Fibroblast of lung (primary cell): ENCODE measurements around the gene LFNG. TPM values are rescaled to one million over a fixed set of nuclear protein-coding genes. Genes with fewer than 3 reads are reported as not detected.
A peak's percentile ranks its signal among the peaks of the same experiment; 100 is the strongest.

Experiments
- DNase-seq, 2 donors: peaks; one replicate each; pipeline versions ENCODE4 v3.0.0 to v3.0.0-alpha.2; 2010; ENCODE audit warnings: low read depth in 2 of 2
- H2AFZ ChIP-seq: 2 replicates; pipeline ENCODE4 v1.5.1; 2012; ENCODE audit warnings: low read length, control low read depth, inconsistent platforms
- H3K27ac ChIP-seq: 2 replicates; pipeline ENCODE4 v1.5.1; 2011; ENCODE audit warnings: low read length, control low read depth; ENCODE audit not compliant: insufficient read depth
- H3K27me3 ChIP-seq: 2 replicates; pipeline ENCODE4 v1.5.1; 2011; ENCODE audit warnings: mild to moderate bottlenecking, low read length; ENCODE audit not compliant: control insufficient read depth, insufficient read depth
- H3K36me3 ChIP-seq: 2 replicates; pipeline ENCODE4 v1.5.1; 2011; ENCODE audit warnings: low read length; ENCODE audit not compliant: control insufficient read depth, insufficient read depth
- H3K4me1 ChIP-seq: 2 replicates; pipeline ENCODE4 v1.5.1; 2011; ENCODE audit warnings: low read length; ENCODE audit not compliant: control insufficient read depth, insufficient read depth; ENCODE audit errors: extremely low read depth
- H3K4me2 ChIP-seq: 2 replicates; pipeline ENCODE4 v1.5.1; 2011; ENCODE audit warnings: low read length, control low read depth; ENCODE audit not compliant: insufficient read depth; ENCODE audit errors: extremely low read depth
- H3K4me3 ChIP-seq, 4 experiments: fragments of 200-600 bp in 1 of 4; sonication (generic) in 1 of 4; replicated peaks in 1 of 4; 2 replicates each; pipeline ENCODE4 v1.5.1; 2011 to 2016; ENCODE audit warnings: low read length in 4 of 4, low read depth in 3 of 4, mild to moderate bottlenecking in 3 of 4, control low read depth in 2 of 4, inconsistent platforms in 1 of 4, mixed read lengths in 1 of 4; ENCODE audit not compliant: insufficient read depth in 1 of 4; ENCODE audit errors: control extremely low read depth in 1 of 4
- H3K79me2 ChIP-seq: 2 replicates; pipeline ENCODE4 v1.5.1; 2012; ENCODE audit warnings: mild to moderate bottlenecking, low read length, inconsistent platforms; ENCODE audit not compliant: control insufficient read depth, insufficient read depth
- H3K9ac ChIP-seq: 2 replicates; pipeline ENCODE4 v1.5.1; 2011; ENCODE audit warnings: mild to moderate bottlenecking, low read length, control low read depth; ENCODE audit not compliant: insufficient read depth
- H3K9me3 ChIP-seq: 2 replicates; pipeline ENCODE4 v1.5.1; 2012; ENCODE audit warnings: low read depth, low read length; ENCODE audit not compliant: control insufficient read depth, insufficient read depth
- H4K20me1 ChIP-seq: 2 replicates; pipeline ENCODE4 v1.5.1; 2011; ENCODE audit warnings: low read length; ENCODE audit not compliant: control insufficient read depth, insufficient read depth; ENCODE audit errors: extremely low read depth
- EZH2 ChIP-seq: IDR thresholded peaks from 2 replicates; pipeline ENCODE4 v1.5.1; 2012; ENCODE audit warnings: low read length, control low read depth, mild to moderate bottlenecking; ENCODE audit errors: missing control alignments
- polyA plus RNA-seq, 2 donors: library from polyadenylated mRNA; depleted of rRNA in 1 of 2; stranded (reverse) in 1 of 2; unstranded in 1 of 2; fragments of >200 nt; gene quantifications; 2 replicates each; pipeline ENCODE4 v1.2.1, GENCODE V29; 2011 to 2012; ENCODE audit warnings: missing spikeins in 1 of 2
- total RNA-seq: library from RNA; depleted of rRNA; stranded (reverse); fragments of >200 nt; gene quantifications from 2 replicates; pipeline ENCODE4 v1.2.1, GENCODE V29; 2014
- TF ChIP-seq, protein P1 (sequence below), 2 donors: IDR thresholded peaks in 1 of 2; conservative IDR thresholded peaks in 1 of 2; 1 replicate in 1 of 2; 2 replicates in 1 of 2; pipeline ENCODE4 v1.5.1; 2011 to 2012; ENCODE audit warnings: low read length in 2 of 2, control low read depth in 1 of 2, inconsistent platforms in 1 of 2, low read depth in 1 of 2, mild to moderate bottlenecking in 1 of 2

The LFNG gene
- total and polyA plus RNA-seq, 2 donors (not counting 1 experiment from before 2014, with no cell fraction given) = 0.33 to 3.5 TPM

- Histone ChIP-seq H3K9me3 (no peaks in the 10 kb centered on the region), H3K36me3 (no peaks in the 10 kb centered on the region), H3K4me3 (no peak overlapping the region), H3K27ac (peak overlapping the region; percentile 23), H3K9ac (no peak overlapping the region), H3K4me1 (peaks cover 31% of the 10 kb centered on the region), H3K4me2 (no peak overlapping the region), H3K27me3 (peaks cover 2% of the 10 kb centered on the region), H3K79me2 (no peaks in the 10 kb centered on the region), H2AFZ (no peak overlapping the region), H4K20me1 (no peaks in the 10 kb centered on the region)
- TF ChIP-seq, protein P1, sequence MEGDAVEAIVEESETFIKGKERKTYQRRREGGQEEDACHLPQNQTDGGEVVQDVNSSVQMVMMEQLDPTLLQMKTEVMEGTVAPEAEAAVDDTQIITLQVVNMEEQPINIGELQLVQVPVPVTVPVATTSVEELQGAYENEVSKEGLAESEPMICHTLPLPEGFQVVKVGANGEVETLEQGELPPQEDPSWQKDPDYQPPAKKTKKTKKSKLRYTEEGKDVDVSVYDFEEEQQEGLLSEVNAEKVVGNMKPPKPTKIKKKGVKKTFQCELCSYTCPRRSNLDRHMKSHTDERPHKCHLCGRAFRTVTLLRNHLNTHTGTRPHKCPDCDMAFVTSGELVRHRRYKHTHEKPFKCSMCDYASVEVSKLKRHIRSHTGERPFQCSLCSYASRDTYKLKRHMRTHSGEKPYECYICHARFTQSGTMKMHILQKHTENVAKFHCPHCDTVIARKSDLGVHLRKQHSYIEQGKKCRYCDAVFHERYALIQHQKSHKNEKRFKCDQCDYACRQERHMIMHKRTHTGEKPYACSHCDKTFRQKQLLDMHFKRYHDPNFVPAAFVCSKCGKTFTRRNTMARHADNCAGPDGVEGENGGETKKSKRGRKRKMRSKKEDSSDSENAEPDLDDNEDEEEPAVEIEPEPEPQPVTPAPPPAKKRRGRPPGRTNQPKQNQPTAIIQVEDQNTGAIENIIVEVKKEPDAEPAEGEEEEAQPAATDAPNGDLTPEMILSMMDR (conservative IDR thresholded peaks at IDR 0.05 in 1 of 2, IDR thresholded peaks at IDR 0.05 in 1 of 2; ENCODE audit: low read depth in 1 of 2, low read length in 2 of 2) = no peak
- TF ChIP-seq EZH2 = no peak
- DNase-seq = no peak
Observed at GRCh38 chr7:2516194-2516555, 3.4 kb upstream of the LFNG start.

DNA sequence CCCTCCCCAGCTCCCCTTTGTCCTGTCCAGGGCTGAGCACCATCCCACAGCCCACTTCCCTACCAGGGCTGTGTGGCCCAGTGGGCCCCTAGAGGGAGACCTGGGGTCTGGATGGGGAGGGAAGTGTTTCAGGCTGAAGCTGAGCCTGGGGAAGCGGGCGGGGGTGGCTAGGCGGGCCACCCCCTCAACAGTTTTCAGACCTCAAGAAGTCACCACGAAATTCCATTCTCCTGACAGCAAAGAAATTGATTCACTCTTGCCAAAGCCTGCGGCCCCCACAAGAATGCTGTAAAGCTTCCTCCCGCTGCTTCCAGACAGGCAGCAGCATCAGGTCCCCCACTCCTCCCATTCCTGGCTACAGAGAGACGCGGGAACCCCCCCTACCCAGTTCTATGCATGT, 2.5 kb upstream of the LFNG start:
- no peaks in the 10 kb centered on the region for H3K36me3 ChIP-seq
- H3K79me2 ChIP-seq = no peaks in the 10 kb centered on the region
- H3K9ac ChIP-seq = peak overlapping the region; percentile 20
- H3K4me1 ChIP-seq = peaks cover 31% of the 10 kb centered on the region
- H3K27ac ChIP-seq = peak overlapping the region; percentile 12
- H4K20me1 ChIP-seq = no peaks in the 10 kb centered on the region
- DNase-seq = peak; percentile 64 to 98
- no peaks in the 10 kb centered on the region for H3K9me3 ChIP-seq
- H3K4me3 ChIP-seq = peak overlapping the region in 1 of 4 experiments; percentile 7
- TF ChIP-seq, protein P1 (conservative IDR thresholded peaks at IDR 0.05 in 1 of 2, IDR thresholded peaks at IDR 0.05 in 1 of 2; ENCODE audit: low read depth in 1 of 2, low read length in 2 of 2) = no peak
- TF ChIP-seq EZH2 = no peak
- peak overlapping the region; percentile 21 for H3K4me2 ChIP-seq
- no peak overlapping the region for H2AFZ ChIP-seq
- H3K27me3 ChIP-seq = no peaks in the 10 kb centered on the region

DNA sequence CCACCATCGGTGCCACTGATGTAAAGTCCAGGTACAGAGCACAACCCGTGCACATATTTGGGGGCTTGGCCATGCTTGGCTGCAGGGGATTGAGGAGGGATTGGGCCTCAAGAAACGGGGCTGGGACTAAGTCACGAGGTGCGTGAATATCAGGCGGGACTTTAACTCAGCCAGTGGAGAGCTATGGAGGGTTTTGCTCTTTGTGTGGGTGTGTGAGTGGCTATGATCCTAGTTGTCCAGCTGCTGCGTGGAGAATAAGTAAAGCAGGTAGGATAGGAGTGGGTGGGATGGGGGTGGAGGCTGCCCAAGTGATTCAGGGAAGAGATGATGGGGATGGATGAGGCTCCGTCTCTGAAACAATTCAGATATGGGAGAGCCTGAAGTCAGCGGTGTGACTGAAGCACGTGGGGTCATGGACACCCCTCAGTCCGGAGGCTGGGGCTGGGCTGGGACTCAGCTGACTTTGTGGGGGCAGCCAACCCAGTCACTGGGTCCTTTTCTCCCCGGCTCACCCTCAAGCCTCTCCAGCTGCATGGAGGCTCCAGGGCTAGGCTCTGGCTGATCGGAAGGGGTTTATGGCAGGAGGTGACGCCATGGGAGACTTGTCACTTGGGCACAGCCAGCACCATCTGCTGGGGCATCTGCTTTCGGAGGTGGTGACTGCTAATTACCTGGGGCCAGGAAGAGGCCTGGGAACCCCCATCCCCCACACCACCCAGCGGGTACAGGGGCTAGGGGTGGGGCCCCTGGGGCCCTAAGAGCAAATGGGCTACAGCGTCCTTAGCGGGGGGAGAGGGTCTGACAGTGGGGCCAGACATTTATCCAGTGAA, 1.7 kb upstream of the LFNG start:
- Histone ChIP-seq H3K4me2 (peak overlapping the region; percentile 21), H3K4me3 (no peak overlapping the region), H3K27ac (no peak overlapping the region), H4K20me1 (no peaks in the 10 kb centered on the region), H3K4me1 (peaks cover 31% of the 10 kb centered on the region), H3K9me3 (no peaks in the 10 kb centered on the region), H3K27me3 (no peaks in the 10 kb centered on the region), H2AFZ (no peak overlapping the region), H3K9ac (no peak overlapping the region), H3K79me2 (no peaks in the 10 kb centered on the region), H3K36me3 (no peaks in the 10 kb centered on the region)
- TF ChIP-seq, protein P1 (conservative IDR thresholded peaks at IDR 0.05 in 1 of 2, IDR thresholded peaks at IDR 0.05 in 1 of 2; ENCODE audit: low read depth in 1 of 2, low read length in 2 of 2) = no peak
- TF ChIP-seq EZH2 = no peak
- peak in 1 of 2 donors; percentile 74 for DNase-seq
